ENCODE data around the gene COX4I1.
A peak's percentile ranks its signal among the peaks of the same experiment; 100 is the strongest.

The COX4I1 gene

DNA sequence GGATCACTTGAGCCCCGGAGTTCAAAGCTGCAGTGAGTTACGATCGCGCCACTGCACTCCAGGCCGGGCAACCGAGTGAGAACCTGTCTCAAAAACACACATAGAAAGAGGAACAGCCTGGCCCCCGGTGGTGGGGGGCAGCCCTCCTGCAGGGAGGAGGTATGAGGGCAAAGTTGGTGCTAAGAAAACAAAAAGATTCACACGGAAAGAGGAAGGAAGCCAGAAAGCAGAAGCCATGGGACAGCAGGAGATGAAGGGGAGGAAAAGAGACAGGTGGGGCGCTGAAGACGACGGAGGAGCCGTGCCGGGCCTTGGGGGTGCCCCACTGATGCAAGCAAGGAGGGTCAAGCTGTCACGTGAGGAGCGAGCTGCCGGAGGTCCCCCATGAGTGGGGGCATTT, 40.4 kb upstream of the COX4I1 start:
- H2BK5ac ChIP-seq (ENCODE audit: low read depth, low read length, poor library complexity): no peak overlapping the region
- no peaks in the 10 kb centered on the region for H3K79me1 ChIP-seq (ENCODE audit: low read length)
- H3K4me1 ChIP-seq (ENCODE audit: control insufficient read depth in 1 of 2, insufficient read depth in 2 of 2, low read length in 2 of 2): no peaks in the 10 kb centered on the region
- no peak overlapping the region for H4K12ac ChIP-seq (ENCODE audit: low read depth, low read length)
- no peak overlapping the region for H3K18ac ChIP-seq (ENCODE audit: low read length)
- no peak overlapping the region for H2BK12ac ChIP-seq (ENCODE audit: low read length)
- no peaks in the 10 kb centered on the region for H3K36me3 ChIP-seq (ENCODE audit: control insufficient read depth in 1 of 2, insufficient read depth in 2 of 2, low read length in 2 of 2)
- no peaks in the 10 kb centered on the region for H3K79me2 ChIP-seq (ENCODE audit: control insufficient read depth, insufficient read depth, low read length, poor library complexity)
- no peak for DNase-seq
- H3K27me3 ChIP-seq (ENCODE audit: insufficient read depth, low read length): no peaks in the 10 kb centered on the region
- H4K8ac ChIP-seq (ENCODE audit: low read depth, low read length): no peak overlapping the region
- WGBS (ENCODE audit: extremely low coverage, insufficient coverage, insufficient read length): no CpG with 5 or more reads among the region's 16 CpGs
- no peak overlapping the region for H4K91ac ChIP-seq (ENCODE audit: low read depth, low read length)
- no peak overlapping the region for H3K4me3 ChIP-seq (ENCODE audit: low read depth, low read length)
- H3K14ac ChIP-seq (ENCODE audit: low read length): no peak overlapping the region
- H3K9ac ChIP-seq (ENCODE audit: low read length): no peak overlapping the region
- no peak overlapping the region for H3K23ac ChIP-seq (ENCODE audit: low read length)
- H2BK120ac ChIP-seq (ENCODE audit: insufficient read depth, low read length, poor library complexity): no peak overlapping the region
- H3K4ac ChIP-seq (ENCODE audit: low read depth, low read length): no peak overlapping the region
- no peak overlapping the region for H3K27ac ChIP-seq (ENCODE audit: low read depth, low read length)
- H2AK5ac ChIP-seq (ENCODE audit: low read length): no peak overlapping the region
- no peaks in the 10 kb centered on the region for H3K9me3 ChIP-seq (ENCODE audit: insufficient read depth, low read depth, low read length)
- H3K4me2 ChIP-seq (ENCODE audit: low read length): no peak overlapping the region
- H2AFZ ChIP-seq (ENCODE audit: insufficient read depth, low read length, poor library complexity): no peak overlapping the region

DNA sequence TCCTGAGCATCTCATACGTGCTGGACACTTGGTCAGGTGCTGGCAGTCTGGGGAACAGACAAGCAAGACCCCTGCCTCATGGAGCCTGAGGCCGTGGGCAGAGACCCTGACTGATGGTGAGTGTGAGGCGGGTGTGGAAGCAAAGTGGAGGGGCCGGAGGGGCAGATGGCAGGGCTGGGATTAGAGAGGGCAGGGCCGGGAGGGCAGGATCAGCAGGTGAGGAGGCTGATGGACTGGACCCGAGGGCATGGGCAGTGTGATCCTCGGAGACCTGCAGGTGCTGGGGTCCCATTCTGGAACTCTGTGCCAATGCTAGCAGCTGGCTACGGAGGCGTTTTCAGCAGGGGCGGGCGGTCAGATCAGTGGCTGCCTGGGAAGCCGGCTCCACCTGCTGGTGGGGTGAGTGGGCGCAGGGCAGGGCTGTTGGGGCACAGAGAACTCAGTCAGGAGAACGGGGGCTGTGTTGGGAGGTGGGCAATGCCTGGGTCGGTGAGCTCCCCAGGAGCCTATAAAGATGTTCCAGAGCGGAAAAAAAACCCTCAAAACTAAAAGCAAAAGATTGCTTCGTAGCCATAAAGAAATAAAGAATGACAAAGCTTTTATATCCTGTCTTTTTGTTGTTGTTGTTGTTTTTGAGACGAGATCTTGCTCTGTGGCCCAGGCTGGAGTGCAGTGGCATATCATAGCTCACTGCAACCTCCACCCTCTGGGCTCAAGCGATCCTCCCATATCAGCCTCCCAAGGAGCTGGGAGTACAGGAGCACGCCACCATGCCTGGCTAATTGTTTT, 39.7 kb upstream of the COX4I1 start:
- Histone ChIP-seq H3K27ac (ENCODE audit: low read depth, low read length) (no peak overlapping the region), H3K79me1 (ENCODE audit: low read length) (no peaks in the 10 kb centered on the region), H4K8ac (ENCODE audit: low read depth, low read length) (no peak overlapping the region), H3K4ac (ENCODE audit: low read depth, low read length) (no peak overlapping the region), H2AK5ac (ENCODE audit: low read length) (no peak overlapping the region), H3K9ac (ENCODE audit: low read length) (no peak overlapping the region), H3K4me1 (ENCODE audit: control insufficient read depth in 1 of 2, insufficient read depth in 2 of 2, low read length in 2 of 2) (no peaks in the 10 kb centered on the region), H2BK12ac (ENCODE audit: low read length) (no peak overlapping the region), H2AFZ (ENCODE audit: insufficient read depth, low read length, poor library complexity) (no peak overlapping the region), H3K4me2 (ENCODE audit: low read length) (no peak overlapping the region), H4K12ac (ENCODE audit: low read depth, low read length) (no peak overlapping the region), H3K14ac (ENCODE audit: low read length) (no peak overlapping the region), H2BK120ac (ENCODE audit: insufficient read depth, low read length, poor library complexity) (no peak overlapping the region), H3K27me3 (ENCODE audit: insufficient read depth, low read length) (no peaks in the 10 kb centered on the region), H4K91ac (ENCODE audit: low read depth, low read length) (no peak overlapping the region), H3K9me3 (ENCODE audit: insufficient read depth, low read depth, low read length) (no peaks in the 10 kb centered on the region), H3K4me3 (ENCODE audit: low read depth, low read length) (no peak overlapping the region), H3K36me3 (ENCODE audit: control insufficient read depth in 1 of 2, insufficient read depth in 2 of 2, low read length in 2 of 2) (no peaks in the 10 kb centered on the region), H3K23ac (ENCODE audit: low read length) (no peak overlapping the region), H3K18ac (ENCODE audit: low read length) (no peak overlapping the region), H2BK5ac (ENCODE audit: low read depth, low read length, poor library complexity) (no peak overlapping the region), H3K79me2 (ENCODE audit: control insufficient read depth, insufficient read depth, low read length, poor library complexity) (no peaks in the 10 kb centered on the region)
- no CpG with 5 or more reads among the region's 20 CpGs for WGBS (ENCODE audit: extremely low coverage, insufficient coverage, insufficient read length)
- peak in 1 of 2 donors; percentile 43 for DNase-seq

DNA sequence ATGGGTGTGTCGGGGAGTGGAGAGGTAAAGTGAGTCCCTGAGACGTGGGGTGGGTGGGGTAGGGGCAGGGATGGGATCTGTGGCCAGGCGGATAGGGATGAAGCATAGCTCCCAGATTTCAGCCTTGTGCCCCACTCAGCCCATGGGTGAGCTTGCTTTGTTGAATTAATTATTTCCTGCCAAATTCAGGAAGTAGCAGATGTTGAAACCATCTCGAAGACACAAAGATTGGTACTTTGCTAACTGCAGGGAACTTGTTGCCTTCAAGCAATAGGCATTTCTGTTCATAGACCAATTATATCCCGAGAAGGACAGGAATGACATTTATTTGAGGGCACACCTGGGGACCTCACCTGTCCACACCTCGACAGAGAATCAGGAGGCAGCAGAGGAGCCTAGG, 37.6 kb upstream of the COX4I1 start:
- Histone ChIP-seq H3K9me3 (ENCODE audit: insufficient read depth, low read depth, low read length) (no peaks in the 10 kb centered on the region), H3K4me1 (ENCODE audit: control insufficient read depth in 1 of 2, insufficient read depth in 2 of 2, low read length in 2 of 2) (no peaks in the 10 kb centered on the region), H3K4ac (ENCODE audit: low read depth, low read length) (no peak overlapping the region), H3K4me3 (ENCODE audit: low read depth, low read length) (no peak overlapping the region), H2BK5ac (ENCODE audit: low read depth, low read length, poor library complexity) (no peak overlapping the region), H2AFZ (ENCODE audit: insufficient read depth, low read length, poor library complexity) (no peak overlapping the region), H3K18ac (ENCODE audit: low read length) (no peak overlapping the region), H4K8ac (ENCODE audit: low read depth, low read length) (no peak overlapping the region), H3K14ac (ENCODE audit: low read length) (no peak overlapping the region), H4K12ac (ENCODE audit: low read depth, low read length) (no peak overlapping the region), H3K27ac (ENCODE audit: low read depth, low read length) (no peak overlapping the region), H2BK12ac (ENCODE audit: low read length) (no peak overlapping the region), H3K79me1 (ENCODE audit: low read length) (no peaks in the 10 kb centered on the region), H2BK120ac (ENCODE audit: insufficient read depth, low read length, poor library complexity) (no peak overlapping the region), H3K4me2 (ENCODE audit: low read length) (no peak overlapping the region), H3K23ac (ENCODE audit: low read length) (no peak overlapping the region), H3K79me2 (ENCODE audit: control insufficient read depth, insufficient read depth, low read length, poor library complexity) (no peaks in the 10 kb centered on the region), H3K9ac (ENCODE audit: low read length) (no peak overlapping the region), H3K36me3 (ENCODE audit: control insufficient read depth in 1 of 2, insufficient read depth in 2 of 2, low read length in 2 of 2) (no peaks in the 10 kb centered on the region), H3K27me3 (ENCODE audit: insufficient read depth, low read length) (no peaks in the 10 kb centered on the region), H4K91ac (ENCODE audit: low read depth, low read length) (no peak overlapping the region), H2AK5ac (ENCODE audit: low read length) (no peak overlapping the region)
- WGBS (ENCODE audit: extremely low coverage, insufficient coverage, insufficient read length): 100% methylated on average over 2 of the region's 6 CpGs
- no peak for DNase-seq

DNA sequence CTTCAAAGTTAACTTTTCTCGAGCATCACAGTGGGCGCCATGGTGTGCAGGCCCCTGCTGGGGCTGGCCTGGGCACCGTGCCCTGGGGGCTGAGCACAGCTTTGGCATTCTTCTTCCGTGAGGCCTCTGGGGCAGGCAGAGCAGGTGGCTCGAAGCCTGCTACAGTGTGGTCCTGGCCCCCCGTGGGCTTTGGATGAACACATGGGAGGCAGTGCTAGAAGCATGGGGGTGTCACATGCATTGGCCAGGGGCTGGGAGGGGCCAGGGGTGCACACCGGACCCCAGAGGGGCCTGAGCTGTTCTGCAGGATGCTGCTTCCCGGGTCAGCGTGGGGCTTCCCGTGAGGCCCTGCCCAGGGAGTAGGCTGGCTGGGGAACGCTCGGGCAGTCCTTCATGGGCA, 36.5 kb upstream of the COX4I1 start:
- Histone ChIP-seq H3K79me2 (ENCODE audit: control insufficient read depth, insufficient read depth, low read length, poor library complexity) (no peaks in the 10 kb centered on the region), H3K4me2 (ENCODE audit: low read length) (no peak overlapping the region), H3K27me3 (ENCODE audit: insufficient read depth, low read length) (no peaks in the 10 kb centered on the region), H3K36me3 (ENCODE audit: control insufficient read depth in 1 of 2, insufficient read depth in 2 of 2, low read length in 2 of 2) (no peaks in the 10 kb centered on the region), H3K18ac (ENCODE audit: low read length) (no peak overlapping the region), H3K9me3 (ENCODE audit: insufficient read depth, low read depth, low read length) (no peaks in the 10 kb centered on the region), H2BK5ac (ENCODE audit: low read depth, low read length, poor library complexity) (no peak overlapping the region), H3K14ac (ENCODE audit: low read length) (no peak overlapping the region), H3K23ac (ENCODE audit: low read length) (no peak overlapping the region), H3K4me3 (ENCODE audit: low read depth, low read length) (no peak overlapping the region), H3K27ac (ENCODE audit: low read depth, low read length) (no peak overlapping the region), H2BK12ac (ENCODE audit: low read length) (no peak overlapping the region), H4K8ac (ENCODE audit: low read depth, low read length) (no peak overlapping the region), H4K91ac (ENCODE audit: low read depth, low read length) (no peak overlapping the region), H3K4me1 (ENCODE audit: control insufficient read depth in 1 of 2, insufficient read depth in 2 of 2, low read length in 2 of 2) (no peaks in the 10 kb centered on the region), H2BK120ac (ENCODE audit: insufficient read depth, low read length, poor library complexity) (no peak overlapping the region), H3K79me1 (ENCODE audit: low read length) (no peaks in the 10 kb centered on the region), H2AFZ (ENCODE audit: insufficient read depth, low read length, poor library complexity) (no peak overlapping the region), H3K9ac (ENCODE audit: low read length) (no peak overlapping the region), H4K12ac (ENCODE audit: low read depth, low read length) (no peak overlapping the region), H2AK5ac (ENCODE audit: low read length) (no peak overlapping the region), H3K4ac (ENCODE audit: low read depth, low read length) (no peak overlapping the region)
- WGBS (ENCODE audit: extremely low coverage, insufficient coverage, insufficient read length): no CpG with 5 or more reads among the region's 12 CpGs
- DNase-seq: no peak
